Stimulated activated CD8-positive, alpha-beta memory T cell treated with anti-CD3 and anti-CD28 coated beads, Interleukin-7, amount 100 ng/mL, for 48 hours (primary cell): Measurements from ENCODE around the gene CPTP.

Source experiments
- DNase-seq, 2 donors: peaks; one replicate each; pipeline ENCODE4 v3.0.0-alpha.2; 2020; ENCODE audit warnings: low read depth in 1 of 2; ENCODE audit errors: extremely low read depth in 1 of 2

CPTP gene

GRCh38 chr1:1347026-1347595 is 22.5 kb downstream of the CPTP start:
- DNase-seq, result no peak

- DNase-seq, result no peak
Measured at GRCh38 chr1:1347663-1348419, 23.2 kb downstream of the CPTP start.

GRCh38 chr1:1348420-1349255 is 24.0 kb downstream of the CPTP start:
- DNase-seq, result no peak

GRCh38 chr1:1349256-1350012 is 24.8 kb downstream of the CPTP start, which contains the start of gene DVL1:
Gene DVL1, minus strand, starts transcription at chr1:1349418. Its CDS starts 353 bp downstream, at chr1:1349065.
- peak in 1 of 2 donors; percentile 34 for DNase-seq

GRCh38 chr1:1351511-1352427 is 27.2 kb downstream of the CPTP start:
- no peak for DNase-seq

- DNase-seq, result no peak
Measured at GRCh38 chr1:1352786-1353388, 28.3 kb downstream of the CPTP start.

GRCh38 chr1:1353389-1354151 is 29.0 kb downstream of the CPTP start:
- DNase-seq, result no peak

GRCh38 chr1:1354271-1355247 is 30.0 kb downstream of the CPTP start:
- no peak for DNase-seq

- DNase-seq, result no peak
Measured at GRCh38 chr1:1355416-1355815, 30.8 kb downstream of the CPTP start.

GRCh38 chr1:1356166-1356795 is 31.7 kb downstream of the CPTP start:
- DNase-seq, result no peak

- no peak for DNase-seq
Measured at GRCh38 chr1:1356796-1357401, 32.3 kb downstream of the CPTP start.

GRCh38 chr1:1357871-1358432 is 33.4 kb downstream of the CPTP start:
- no peak for DNase-seq

- DNase-seq, result no peak
Measured at GRCh38 chr1:1358433-1359271, 34.0 kb downstream of the CPTP start, which contains the start of gene MXRA8. Gene MXRA8, minus strand, starts transcription at chr1:1358555. Its CDS starts 51 bp downstream, at chr1:1358504.

GRCh38 chr1:1359308-1359663 is 34.7 kb downstream of the CPTP start:
- no peak for DNase-seq

GRCh38 chr1:1359664-1360468 is 35.3 kb downstream of the CPTP start:
- DNase-seq, result no peak
